ENCODE data around the gene SPRN. TPM values are rescaled to one million over a fixed set of nuclear protein-coding genes. Genes with fewer than 3 reads are reported as not detected.

SPRN gene
- total and polyA plus RNA-seq, 2 donors (not counting 1 experiment from before 2014, with no cell fraction given), result not detected

- TF ChIP-seq CTCF (IDR thresholded peaks at IDR 0.05) (no peak), EZH2 (IDR thresholded peaks at IDR 0.05; ENCODE audit: borderline replicate concordance, insufficient read depth, low read depth, low read length, poor library complexity, severe bottlenecking) (no peak)
- DNase-seq, result no peak
- Mint-ChIP-seq H3K27ac (no peak within 1 kb of the TSS), H3K4me3 (no peak within 1 kb of the TSS), H3K27me3 (no peaks in the 10 kb centered on the region), H3K9me3 (ENCODE audit: insufficient read depth) (peaks cover 2% of the 10 kb centered on the region), H3K4me1 (no peaks in the 10 kb centered on the region)
- no peak for ATAC-seq (ENCODE audit: low read depth)
- Histone ChIP-seq H2AFZ (ENCODE audit: insufficient read depth, low read depth, low read length, poor library complexity, severe bottlenecking) (no peak within 1 kb of the TSS), H3K4me1 (ENCODE audit: control insufficient read depth in 2 of 2, insufficient read depth in 2 of 2, low read length in 2 of 2) (no peaks in the 10 kb centered on the region), H3K4me3 (ENCODE audit: control extremely low read depth in 1 of 5, extremely low read depth in 1 of 5, insufficient read depth in 1 of 5, low read depth in 2 of 5, low read length in 4 of 5) (no peak within 1 kb of the TSS), H3K79me2 (ENCODE audit: control insufficient read depth, insufficient read depth, low read length) (no peaks in the 10 kb centered on the region), H4K20me1 (ENCODE audit: control insufficient read depth, insufficient read depth, low read length, poor library complexity, severe bottlenecking) (no peaks in the 10 kb centered on the region), H3K4me2 (replicated peaks; ENCODE audit: low read depth, low read length, poor library complexity, severe bottlenecking) (no peak within 1 kb of the TSS), H3K27me3 (replicated peaks in 1 of 4; ENCODE audit: control extremely low read depth in 1 of 4, control insufficient read depth in 3 of 4, insufficient read depth in 4 of 4, low read length in 3 of 4) (no peaks in the 10 kb centered on the region), H3K9me3 (ENCODE audit: control extremely low read depth in 1 of 3, control insufficient read depth in 2 of 3, insufficient read depth in 1 of 3, low read length in 2 of 3) (peaks cover under 1 to 5% (median 4%) of the 10 kb centered on the region in 3 donors), H3K36me3 (replicated peaks in 1 of 2; ENCODE audit: control extremely low read depth in 1 of 2, control insufficient read depth in 1 of 2, extremely low read depth in 1 of 2, insufficient read depth in 2 of 2, low read length in 1 of 2) (no peaks in the 10 kb centered on the region), H3K9ac (ENCODE audit: low read length) (no peak within 1 kb of the TSS), H3K27ac (ENCODE audit: low read length in 2 of 2) (no peak within 1 kb of the TSS)
- CTCF ChIA-PET, result interaction anchor here (2.5 kb wide), 1 partner anchor 124 kb away, joined by 9 read pairs; no protein-coding TSS in a partner anchor
- POLR2A ChIA-PET, result no interaction called here
- intact Hi-C loops (cut with micrococcal nuclease), result no loop called here
- 96% methylated on average over 11 of the region's 11 CpGs for WGBS (ENCODE audit: insufficient coverage)
These were observed 29.2 kb upstream of the SPRN start, which contains the start of gene SCART1 for GRCh38 chr10:133453516-133454203. SCART1 (plus strand) TSS chr10:133453945; CDS start chr10:133453998, 53 bp downstream.

GRCh38 chr10:133452453-133452852 is 28.0 kb upstream of the SPRN start:
- peaks cover 2 to 16% (median 8%) of the 10 kb centered on the region in 3 donors for H3K9me3 ChIP-seq (ENCODE audit: control extremely low read depth in 1 of 3, control insufficient read depth in 2 of 3, insufficient read depth in 1 of 3, low read length in 2 of 3)
- H3K27me3 Mint-ChIP-seq, result peaks cover 6% of the 10 kb centered on the region
- no peak overlapping the region for H3K4me3 Mint-ChIP-seq
- H3K27ac ChIP-seq (ENCODE audit: low read length in 2 of 2), result no peak overlapping the region
- H2AFZ ChIP-seq (ENCODE audit: insufficient read depth, low read depth, low read length, poor library complexity, severe bottlenecking), result no peak overlapping the region
- H3K9ac ChIP-seq (ENCODE audit: low read length), result no peak overlapping the region
- H3K9me3 Mint-ChIP-seq (ENCODE audit: insufficient read depth), result peaks cover 9% of the 10 kb centered on the region
- intact Hi-C loops (cut with micrococcal nuclease), result no loop called here
- H3K4me1 Mint-ChIP-seq, result no peaks in the 10 kb centered on the region
- H3K4me3 ChIP-seq (ENCODE audit: control extremely low read depth in 1 of 5, extremely low read depth in 1 of 5, insufficient read depth in 1 of 5, low read depth in 2 of 5, low read length in 4 of 5), result no peak overlapping the region
- no peak overlapping the region for H3K27ac Mint-ChIP-seq
- no peak for ATAC-seq (ENCODE audit: low read depth)
- DNase-seq, result no peak
- H3K79me2 ChIP-seq (ENCODE audit: control insufficient read depth, insufficient read depth, low read length), result no peaks in the 10 kb centered on the region
- CTCF ChIA-PET, result interaction anchor here (1.7 kb wide), 1 partner anchor 123 kb away, joined by 5 read pairs; no protein-coding TSS in a partner anchor
- no peaks in the 10 kb centered on the region for H4K20me1 ChIP-seq (ENCODE audit: control insufficient read depth, insufficient read depth, low read length, poor library complexity, severe bottlenecking)
- no peaks in the 10 kb centered on the region for H3K27me3 ChIP-seq (replicated peaks in 1 of 4; ENCODE audit: control extremely low read depth in 1 of 4, control insufficient read depth in 3 of 4, insufficient read depth in 4 of 4, low read length in 3 of 4)
- POLR2A ChIA-PET, result no interaction called here
- H3K4me1 ChIP-seq (ENCODE audit: control insufficient read depth in 2 of 2, insufficient read depth in 2 of 2, low read length in 2 of 2), result no peaks in the 10 kb centered on the region
- no peaks in the 10 kb centered on the region for H3K36me3 ChIP-seq (replicated peaks in 1 of 2; ENCODE audit: control extremely low read depth in 1 of 2, control insufficient read depth in 1 of 2, extremely low read depth in 1 of 2, insufficient read depth in 2 of 2, low read length in 1 of 2)
- TF ChIP-seq EZH2 (IDR thresholded peaks at IDR 0.05; ENCODE audit: borderline replicate concordance, insufficient read depth, low read depth, low read length, poor library complexity, severe bottlenecking) (no peak), CTCF (IDR thresholded peaks at IDR 0.05) (no peak)
- WGBS (ENCODE audit: insufficient coverage), result 88% methylated on average over 2 of the region's 4 CpGs
- no peak overlapping the region for H3K4me2 ChIP-seq (replicated peaks; ENCODE audit: low read depth, low read length, poor library complexity, severe bottlenecking)
